Mucosa of rectum (tissue), 2 donors: ENCODE data around the gene SORCS2.

Source experiments
- H3K27ac ChIP-seq, 2 donors: one replicate each; pipeline ENCODE4 v1.7.0; 2013; ENCODE audit warnings: inconsistent platforms in 2 of 2, low read depth in 2 of 2, low read length in 2 of 2
- H3K27me3 ChIP-seq, 2 donors: one replicate each; pipeline ENCODE4 v1.7.0; 2013; ENCODE audit warnings: low read length in 2 of 2; ENCODE audit not compliant: control insufficient read depth in 2 of 2, insufficient read depth in 2 of 2
- H3K36me3 ChIP-seq, 2 donors: one replicate each; pipeline ENCODE4 v1.7.0; 2013; ENCODE audit warnings: low read length in 2 of 2; ENCODE audit not compliant: control insufficient read depth in 2 of 2, insufficient read depth in 2 of 2
- H3K4me1 ChIP-seq, 2 donors: one replicate each; pipeline ENCODE4 v1.7.0; 2013; ENCODE audit warnings: low read length in 2 of 2, mild to moderate bottlenecking in 1 of 2; ENCODE audit not compliant: control insufficient read depth in 2 of 2, insufficient read depth in 2 of 2
- H3K4me3 ChIP-seq, 2 donors: one replicate each; pipeline ENCODE4 v1.7.0; 2013; ENCODE audit warnings: low read length in 2 of 2
- H3K9ac ChIP-seq, 2 donors: one replicate each; pipeline ENCODE4 v1.7.0; 2013; ENCODE audit warnings: low read length in 2 of 2, low read depth in 1 of 2, mild to moderate bottlenecking in 1 of 2
- H3K9me3 ChIP-seq, 2 donors: one replicate each; pipeline ENCODE4 v1.7.0; 2013; ENCODE audit warnings: low read length in 2 of 2; ENCODE audit not compliant: control insufficient read depth in 2 of 2
- donor health status: healthy.
- donor health status: Normal muscosa, but diverticular disease.

Gene SORCS2

DNA sequence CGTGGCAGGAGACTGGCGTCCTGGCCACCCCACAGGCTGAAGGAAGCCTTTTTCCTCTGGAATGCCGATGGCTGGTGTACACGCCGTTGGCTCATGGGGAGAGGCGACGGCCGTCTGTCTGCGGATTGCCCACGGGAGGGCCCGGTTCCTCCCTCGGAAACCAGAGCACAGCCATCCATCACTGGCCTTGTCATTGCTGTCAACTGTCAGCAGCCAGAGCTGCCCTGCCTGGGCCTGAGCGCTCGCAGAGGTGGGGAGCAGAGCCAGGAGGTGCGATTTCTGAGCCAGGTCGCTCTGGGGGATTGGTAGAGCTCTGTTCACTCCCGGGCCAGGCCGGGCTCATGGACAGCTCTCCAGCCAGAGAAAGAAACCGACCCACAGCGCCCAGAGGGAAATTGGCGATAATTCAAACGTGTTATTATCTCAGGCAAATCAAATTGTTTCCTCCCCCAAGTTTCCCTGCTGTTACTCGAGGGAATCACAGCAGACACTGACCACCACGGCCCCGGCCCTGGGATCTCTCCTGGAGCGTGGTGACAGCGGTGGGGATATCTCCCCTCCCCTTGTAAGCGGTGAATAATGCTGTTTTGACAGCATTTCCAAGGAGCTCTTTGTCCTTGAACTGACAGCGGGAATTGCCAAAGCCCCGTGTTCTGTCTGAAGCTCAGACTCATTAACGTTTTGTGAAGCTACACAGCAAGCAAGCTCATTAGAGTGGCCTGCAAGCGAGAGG lies 463.3 kb downstream of the SORCS2 start:
- no peak overlapping the region for H3K4me3 ChIP-seq
- H3K9me3 ChIP-seq, result no peaks in the 10 kb centered on the region
- no peaks in the 10 kb centered on the region for H3K27me3 ChIP-seq
- H3K9ac ChIP-seq, result no peak overlapping the region
- H3K36me3 ChIP-seq, result no peaks in the 10 kb centered on the region
- no peak overlapping the region for H3K27ac ChIP-seq
- peaks cover 2 to 8% of the 10 kb centered on the region in 2 donors for H3K4me1 ChIP-seq

DNA sequence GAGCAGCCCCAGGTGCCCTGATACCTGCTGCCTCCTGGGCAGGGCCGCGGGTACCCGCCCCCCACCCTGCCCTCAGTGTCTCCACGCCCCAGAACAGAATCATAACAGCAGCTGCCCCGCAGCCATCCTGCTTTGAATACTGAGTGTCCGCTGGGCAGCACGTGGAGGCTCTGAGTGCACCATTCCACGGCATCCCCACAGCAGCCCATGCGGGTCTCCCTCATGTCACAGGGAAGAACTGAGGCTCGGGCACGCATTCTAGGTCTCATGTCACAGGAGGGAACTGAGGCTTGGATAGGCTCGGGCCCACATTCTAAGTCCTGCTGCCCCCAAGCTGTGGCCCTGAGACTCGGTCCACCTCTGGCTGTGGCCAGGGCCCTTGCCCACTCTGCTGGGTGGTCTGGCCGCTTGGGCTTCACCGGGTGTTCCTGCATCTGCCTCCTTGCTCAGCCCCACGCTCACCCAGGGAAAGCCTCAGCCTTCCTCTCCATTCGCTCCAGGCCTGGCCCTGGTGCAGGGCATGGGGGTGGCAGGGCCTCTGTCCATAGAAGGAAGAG lies 464.0 kb downstream of the SORCS2 start:
- Histone ChIP-seq H3K9ac (no peak overlapping the region), H3K27ac (no peak overlapping the region)

DNA sequence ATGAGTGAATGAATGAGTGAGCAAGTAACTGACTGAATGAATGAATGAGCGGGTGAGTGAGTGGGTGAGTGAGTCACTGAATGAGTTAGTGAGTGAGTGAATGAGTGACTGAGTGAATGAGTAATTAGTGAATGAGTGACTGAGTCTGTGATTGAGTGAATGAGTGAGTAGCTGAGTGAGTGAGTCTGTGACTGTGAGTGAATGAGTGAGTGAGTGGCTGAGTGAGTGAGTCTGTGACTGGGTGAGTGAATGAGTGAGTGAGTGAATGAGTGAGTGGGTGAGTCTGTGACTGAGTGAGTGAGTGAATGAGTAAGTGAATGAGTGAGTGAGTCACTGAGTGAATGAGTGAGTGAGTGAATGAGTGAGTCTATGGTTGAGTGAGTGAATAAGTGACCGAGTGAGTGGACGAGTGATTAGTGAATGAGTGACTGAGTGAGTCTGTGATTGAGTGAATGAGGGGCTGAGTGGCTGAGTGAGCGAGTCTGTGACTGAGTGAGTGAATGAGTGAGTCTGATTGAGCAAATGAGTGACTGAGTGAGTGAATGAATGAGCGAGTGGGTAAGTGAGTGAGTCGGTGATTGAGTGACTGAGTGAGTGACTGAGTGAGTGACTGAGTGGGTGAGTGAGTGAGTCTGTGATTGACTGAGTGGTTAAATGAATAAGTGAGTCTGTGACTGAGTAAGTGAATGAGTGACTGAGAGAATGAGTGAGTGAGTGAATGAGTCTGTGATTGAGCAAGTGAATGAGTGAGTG lies 465.4 kb downstream of the SORCS2 start:
- Histone ChIP-seq H3K9ac (no peak overlapping the region), H3K27me3 (no peaks in the 10 kb centered on the region), H3K9me3 (no peaks in the 10 kb centered on the region), H3K27ac (no peak overlapping the region), H3K36me3 (no peaks in the 10 kb centered on the region), H3K4me1 (no peaks in the 10 kb centered on the region), H3K4me3 (no peak overlapping the region)

More for the DNA sequence above, 464.0 kb downstream of the SORCS2 start:
- Histone ChIP-seq H3K4me3 (no peak overlapping the region), H3K4me1 (peaks cover 0 to 3% of the 10 kb centered on the region in 2 donors), H3K36me3 (no peaks in the 10 kb centered on the region), H3K9me3 (no peaks in the 10 kb centered on the region), H3K27me3 (no peaks in the 10 kb centered on the region)

DNA sequence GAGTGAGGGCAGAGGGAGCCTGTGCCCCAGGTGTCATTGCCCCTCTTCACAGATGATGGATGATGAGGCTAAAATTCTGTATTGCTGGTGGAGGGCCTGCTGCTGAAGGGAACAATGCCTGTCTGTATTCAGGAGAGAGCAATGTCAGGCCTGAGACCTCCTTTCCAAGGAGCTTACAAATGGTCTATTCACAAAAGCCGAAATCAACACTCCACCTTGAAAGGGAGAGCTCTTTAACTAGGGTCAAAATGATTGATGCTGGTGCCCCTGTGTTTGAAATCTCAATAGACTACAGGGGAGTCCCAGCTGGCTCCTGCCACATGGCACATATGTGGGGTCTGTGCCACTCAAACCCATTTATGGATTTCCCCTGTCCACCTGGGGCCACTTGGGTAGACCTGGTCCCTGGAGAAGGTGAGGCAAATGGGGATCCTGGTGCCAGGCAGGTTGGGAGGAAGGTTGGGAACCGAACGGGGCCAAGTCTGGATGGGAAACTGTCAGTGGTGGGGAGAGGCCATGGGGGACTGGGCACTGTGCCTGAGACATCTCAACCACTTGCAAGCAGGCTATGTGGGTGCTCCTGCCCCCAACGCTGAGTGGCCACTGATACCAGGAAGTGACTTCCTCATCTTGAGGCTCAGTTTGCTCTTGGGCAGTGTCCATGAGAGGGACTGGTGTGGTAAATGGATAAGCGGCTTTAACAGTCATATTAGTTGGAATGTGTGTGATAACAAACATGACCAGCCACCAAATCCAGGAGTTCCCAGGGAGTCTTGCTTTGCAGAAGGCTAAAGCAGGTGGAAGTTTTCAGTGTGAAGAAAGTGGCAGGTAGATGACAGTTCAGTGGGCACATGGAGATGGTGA lies 466.2 kb downstream of the SORCS2 start:
- Histone ChIP-seq H3K9me3 (no peaks in the 10 kb centered on the region), H3K4me3 (no peak overlapping the region), H3K36me3 (no peaks in the 10 kb centered on the region), H3K27ac (no peak overlapping the region), H3K4me1 (no peaks in the 10 kb centered on the region), H3K27me3 (no peaks in the 10 kb centered on the region), H3K9ac (no peak overlapping the region)

DNA sequence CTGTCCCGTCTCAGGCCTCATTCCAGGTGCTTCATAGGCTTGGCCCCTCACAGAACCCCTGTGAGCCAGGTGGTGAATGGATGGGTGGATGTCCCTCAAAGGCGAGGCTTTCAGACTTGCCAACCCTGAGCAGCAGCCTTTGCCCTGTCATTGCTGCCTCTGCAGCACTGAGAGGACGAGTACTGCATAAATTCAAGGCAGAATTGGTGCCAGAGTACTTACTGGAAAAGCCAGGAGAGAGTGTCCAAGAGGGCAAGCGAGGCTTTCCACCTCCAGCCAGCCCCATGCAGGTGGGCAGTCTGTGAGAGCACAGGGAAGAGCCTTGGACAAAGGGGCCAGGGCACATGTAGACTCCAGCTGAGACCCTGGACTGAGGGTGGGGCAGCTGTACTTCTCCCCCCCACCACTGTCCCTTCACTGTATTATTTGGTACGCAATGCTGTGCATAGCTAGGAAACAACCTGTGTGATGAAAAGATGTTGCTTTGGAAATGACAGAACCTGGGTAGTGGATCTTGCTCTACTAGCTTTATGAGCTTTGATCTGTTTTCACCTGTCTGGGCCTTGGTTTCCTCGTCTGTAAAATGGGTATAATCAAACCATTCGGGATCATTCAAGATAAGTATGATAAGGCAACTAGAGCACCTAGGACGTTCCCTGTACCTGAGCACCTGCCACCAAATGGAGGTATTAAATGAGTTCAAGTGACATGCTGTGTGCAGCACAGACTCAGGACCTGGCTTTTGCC lies 467.3 kb downstream of the SORCS2 start:
- no peak overlapping the region for H3K9ac ChIP-seq
- H3K27me3 ChIP-seq, result no peaks in the 10 kb centered on the region
- H3K27ac ChIP-seq, result no peak overlapping the region
- H3K36me3 ChIP-seq, result no peaks in the 10 kb centered on the region
- no peaks in the 10 kb centered on the region for H3K4me1 ChIP-seq
- H3K9me3 ChIP-seq, result no peaks in the 10 kb centered on the region
- no peak overlapping the region for H3K4me3 ChIP-seq

DNA sequence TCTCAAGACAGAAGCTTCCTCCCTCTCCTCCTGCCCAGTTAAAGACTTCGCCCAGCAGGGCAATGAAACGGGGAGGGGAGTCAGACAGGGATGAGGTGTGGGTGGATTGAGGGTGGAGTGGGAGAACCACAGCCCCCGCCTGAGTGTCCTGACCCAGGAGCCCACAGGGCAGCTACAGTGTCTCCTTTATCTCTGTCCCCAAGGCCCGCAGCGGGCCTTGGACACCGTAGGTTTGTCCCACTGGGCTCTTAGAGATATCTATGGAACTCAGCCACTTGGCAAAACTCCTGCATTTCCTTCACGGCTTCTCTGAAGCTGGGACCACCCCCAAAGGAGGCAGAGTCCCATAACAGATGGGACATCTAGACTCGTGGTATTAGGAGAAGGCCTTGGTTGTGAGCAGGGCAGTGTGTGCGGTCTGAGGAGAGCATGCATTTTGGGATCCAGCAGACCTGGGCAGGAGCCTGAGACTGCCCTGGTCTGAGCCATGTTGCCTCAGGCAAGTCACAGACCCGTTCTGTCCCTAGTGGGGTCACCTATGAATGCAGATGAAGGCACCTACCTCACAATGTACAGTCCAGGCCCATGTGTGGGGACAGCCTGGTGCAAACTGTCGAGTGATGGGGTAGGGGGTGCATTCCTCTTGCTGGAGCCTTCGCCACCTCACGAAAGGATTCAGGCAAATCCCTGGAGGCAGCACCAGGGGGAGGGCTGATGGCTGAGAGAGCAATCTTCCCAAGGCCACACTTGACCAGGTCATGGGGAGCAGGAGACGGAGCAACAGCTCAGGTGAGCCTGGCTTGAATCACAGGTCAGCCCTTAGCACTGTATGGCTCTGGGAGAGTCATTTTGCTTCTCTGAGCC lies 468.1 kb downstream of the SORCS2 start:
- no peak overlapping the region for H3K9ac ChIP-seq
- no peaks in the 10 kb centered on the region for H3K4me1 ChIP-seq
- H3K27me3 ChIP-seq, result no peaks in the 10 kb centered on the region
- no peak overlapping the region for H3K4me3 ChIP-seq
- H3K27ac ChIP-seq, result no peak overlapping the region
- H3K9me3 ChIP-seq, result no peaks in the 10 kb centered on the region
- H3K36me3 ChIP-seq, result no peaks in the 10 kb centered on the region

DNA sequence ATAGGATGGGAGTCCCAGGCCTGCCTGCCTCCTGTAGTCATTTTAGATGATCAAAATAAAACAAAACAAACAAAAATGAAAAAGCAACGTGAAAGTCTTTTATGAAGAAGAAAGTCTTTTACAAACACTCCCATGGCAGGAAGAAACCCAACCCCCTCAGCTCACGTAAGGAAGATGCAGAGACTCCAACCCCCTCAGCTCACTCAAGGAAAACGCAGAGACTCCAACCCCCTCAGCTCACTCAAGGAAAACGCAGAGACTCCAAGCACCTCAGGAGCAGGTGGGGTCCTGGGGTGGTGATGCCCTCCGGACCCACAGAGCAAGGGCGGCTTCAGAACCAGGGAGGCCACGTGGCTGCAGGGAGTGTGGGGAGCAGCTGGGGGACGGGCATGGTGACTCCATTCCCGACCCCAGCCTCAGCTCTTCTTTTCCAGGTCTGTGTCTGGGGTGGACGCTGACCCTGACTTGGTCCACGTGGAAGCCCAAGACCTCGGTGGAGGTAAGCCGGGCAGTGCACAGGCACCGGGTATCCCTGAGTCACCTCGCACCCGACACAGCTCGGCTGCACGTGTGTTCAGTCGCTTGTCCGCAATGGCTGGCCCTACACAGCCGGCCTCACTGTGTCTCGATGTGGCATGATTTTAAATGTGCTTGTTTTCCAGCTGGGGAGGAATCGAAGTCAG lies 468.9 kb downstream of the SORCS2 start:
- H3K4me1 ChIP-seq, result no peaks in the 10 kb centered on the region
- no peaks in the 10 kb centered on the region for H3K27me3 ChIP-seq
- no peak overlapping the region for H3K9ac ChIP-seq
- no peak overlapping the region for H3K27ac ChIP-seq
- no peaks in the 10 kb centered on the region for H3K9me3 ChIP-seq
- H3K4me3 ChIP-seq, result no peak overlapping the region
- no peaks in the 10 kb centered on the region for H3K36me3 ChIP-seq

DNA sequence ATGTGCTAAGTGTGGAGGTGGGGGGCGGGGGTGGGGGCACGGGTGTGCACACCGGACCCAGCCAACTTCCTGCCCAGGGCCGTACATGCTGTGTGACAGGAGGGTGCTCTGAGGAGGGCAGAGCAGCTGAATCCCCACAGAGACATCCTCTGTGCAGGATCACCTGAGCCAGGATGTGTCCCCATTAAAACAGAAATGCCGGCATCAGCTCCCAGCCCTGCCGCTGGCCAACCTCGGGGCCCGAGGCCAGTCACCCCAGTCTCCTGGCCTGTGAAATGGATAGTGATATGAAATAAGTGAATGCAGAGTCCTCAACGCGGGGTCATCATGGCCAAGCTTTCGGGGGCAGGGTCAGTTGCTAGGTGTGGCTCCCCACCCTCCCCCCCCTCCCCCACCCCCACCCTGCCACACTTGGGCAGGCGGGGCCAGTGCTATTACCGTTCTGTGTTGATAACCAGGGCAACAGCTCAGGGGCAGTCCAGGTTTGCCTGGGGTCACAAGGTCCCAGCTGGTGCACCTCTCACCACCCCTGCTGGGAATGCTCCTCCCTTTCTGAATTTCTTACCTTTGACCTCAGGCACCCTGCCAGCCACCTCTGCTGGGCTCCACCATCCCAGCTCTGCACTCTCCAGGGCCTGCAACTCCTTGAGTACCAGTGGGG lies 469.6 kb downstream of the SORCS2 start:
- no peaks in the 10 kb centered on the region for H3K9me3 ChIP-seq
- H3K4me1 ChIP-seq, result no peaks in the 10 kb centered on the region
- no peak overlapping the region for H3K27ac ChIP-seq
- no peak overlapping the region for H3K9ac ChIP-seq
- no peak overlapping the region for H3K4me3 ChIP-seq
- no peaks in the 10 kb centered on the region for H3K36me3 ChIP-seq
- no peaks in the 10 kb centered on the region for H3K27me3 ChIP-seq
